ENCODE results near the gene OGDH.

OGDH gene

DNA sequence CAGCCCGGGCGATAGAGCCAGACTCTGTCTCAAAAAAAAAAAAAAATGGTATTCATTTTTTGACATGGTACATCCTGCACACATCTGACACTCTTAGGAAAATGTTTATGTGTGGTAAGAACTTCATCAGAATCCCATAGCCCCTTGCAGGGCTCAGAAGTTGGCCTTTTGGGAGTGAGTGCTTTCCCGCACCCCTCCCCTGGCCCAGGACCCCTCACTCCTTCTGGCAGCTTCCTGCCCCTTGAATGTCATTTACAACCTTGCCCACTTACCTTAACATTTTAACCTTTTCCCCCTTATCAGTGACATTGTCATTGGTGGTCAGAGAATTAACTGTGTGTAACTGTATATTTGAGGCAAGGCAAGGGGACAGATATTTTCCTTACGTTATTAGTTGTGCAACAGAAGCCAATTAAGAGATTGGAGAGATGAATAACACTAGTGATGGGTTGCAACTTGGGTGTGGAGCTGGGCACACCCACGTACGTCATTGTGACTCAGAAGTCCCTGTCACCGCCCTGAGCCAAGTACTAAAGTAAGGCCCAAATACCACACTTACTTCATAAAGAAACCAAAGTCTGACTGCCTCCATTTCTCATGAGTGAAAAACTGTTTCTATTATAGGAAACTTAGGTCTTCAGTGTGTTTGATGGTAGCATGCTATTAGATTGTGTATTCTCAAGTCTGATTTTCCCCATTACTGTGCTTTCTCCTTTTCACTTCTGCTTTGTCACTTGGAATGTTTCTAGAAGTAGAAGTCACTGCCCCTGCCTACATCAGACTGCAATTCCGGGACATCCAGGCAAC lies 31.6 kb downstream of the OGDH start:
- DNase-seq (ENCODE audit: low read depth in 2 of 2), result peak in 1 of 2 donors; percentile 49

GRCh38 chr7:44638611-44639557 lies 32.5 kb downstream of the OGDH start:
- DNase-seq (ENCODE audit: low read depth in 2 of 2), result peak; percentile 39 to 60

- DNase-seq (ENCODE audit: low read depth in 2 of 2), result no peak
Measured at GRCh38 chr7:44639671-44640321, 33.4 kb downstream of the OGDH start.

DNA sequence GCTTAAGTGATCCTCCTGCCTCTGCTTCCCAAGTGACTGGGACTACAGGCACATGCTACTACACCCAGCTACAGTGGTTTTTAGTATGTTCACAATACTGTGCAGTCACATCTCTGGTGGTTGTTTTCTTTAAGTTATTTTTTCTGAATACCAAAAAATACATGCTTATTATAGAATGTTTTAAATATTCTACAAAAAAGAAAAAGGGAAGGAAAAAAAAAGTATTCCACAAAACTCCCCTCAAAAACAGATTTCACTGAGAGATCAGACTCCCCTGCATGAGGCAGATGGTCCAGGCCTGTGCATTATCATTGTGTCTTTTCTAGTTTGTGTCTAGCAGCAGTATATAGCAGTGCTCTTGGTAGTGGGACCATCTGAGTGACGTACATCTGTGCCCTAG lies 36.8 kb downstream of the OGDH start:
- DNase-seq (ENCODE audit: low read depth in 2 of 2), result no peak

DNA sequence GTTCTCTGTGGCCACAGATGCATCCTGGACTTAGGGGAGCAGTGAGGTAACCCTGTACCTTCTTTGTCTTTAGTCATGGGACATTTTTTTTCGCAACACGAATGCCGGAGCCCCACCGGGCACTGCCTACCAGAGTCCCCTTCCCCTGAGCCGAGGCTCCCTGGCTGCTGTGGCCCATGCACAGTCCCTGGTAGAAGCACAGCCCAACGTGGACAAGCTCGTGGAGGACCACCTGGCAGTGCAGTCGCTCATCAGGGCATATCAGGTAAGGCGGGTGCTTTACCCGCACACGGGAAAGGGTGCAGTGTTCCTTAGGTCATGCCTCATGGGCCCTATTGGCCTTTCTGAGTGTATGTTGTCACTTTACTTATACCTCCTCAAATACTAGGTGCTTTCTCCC lies 38.8 kb downstream of the OGDH start:
- DNase-seq (ENCODE audit: low read depth in 2 of 2), result no peak

GRCh38 chr7:44645696-44646095 lies 39.3 kb downstream of the OGDH start:
- no peak for DNase-seq (ENCODE audit: low read depth in 2 of 2)

DNA sequence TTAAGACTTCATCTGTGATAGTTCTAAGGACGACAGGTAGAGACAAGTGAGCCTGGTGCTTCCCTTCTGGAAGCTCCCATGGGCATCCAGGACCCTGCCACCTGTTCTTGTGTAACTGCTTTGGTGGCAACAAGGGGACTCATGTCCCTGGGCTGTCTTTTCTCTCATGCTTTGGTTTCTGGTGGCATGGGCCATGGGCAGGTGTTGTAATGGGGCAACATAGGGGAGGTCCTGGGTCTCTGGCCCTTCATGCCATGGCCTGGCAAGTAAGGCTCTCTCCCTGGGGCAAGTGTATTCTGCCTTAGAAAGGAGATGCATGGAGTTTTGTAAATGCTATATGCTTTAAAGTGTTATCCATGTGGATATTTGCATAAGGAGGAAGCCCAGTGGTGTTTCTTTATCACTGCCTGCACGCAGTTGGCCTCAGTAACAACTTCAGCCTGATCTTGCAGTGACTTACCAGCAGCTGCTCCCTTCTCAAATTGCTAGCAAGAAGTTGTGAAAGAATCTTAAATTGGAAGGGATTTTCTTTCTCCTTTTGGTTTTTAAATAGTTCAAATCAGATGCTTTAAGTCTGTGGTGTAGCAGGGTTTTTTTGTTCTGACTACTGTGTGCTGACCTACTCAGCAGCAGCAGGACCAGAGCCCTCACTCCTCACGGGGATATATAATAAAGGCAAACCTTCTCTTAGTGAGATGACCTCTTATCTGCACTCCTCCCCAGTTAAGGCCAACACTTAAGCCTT lies 39.9 kb downstream of the OGDH start:
- no peak for DNase-seq (ENCODE audit: low read depth in 2 of 2)

- no peak for DNase-seq (ENCODE audit: low read depth in 2 of 2)
Measured at GRCh38 chr7:44646921-44647636, 40.7 kb downstream of the OGDH start.

DNA sequence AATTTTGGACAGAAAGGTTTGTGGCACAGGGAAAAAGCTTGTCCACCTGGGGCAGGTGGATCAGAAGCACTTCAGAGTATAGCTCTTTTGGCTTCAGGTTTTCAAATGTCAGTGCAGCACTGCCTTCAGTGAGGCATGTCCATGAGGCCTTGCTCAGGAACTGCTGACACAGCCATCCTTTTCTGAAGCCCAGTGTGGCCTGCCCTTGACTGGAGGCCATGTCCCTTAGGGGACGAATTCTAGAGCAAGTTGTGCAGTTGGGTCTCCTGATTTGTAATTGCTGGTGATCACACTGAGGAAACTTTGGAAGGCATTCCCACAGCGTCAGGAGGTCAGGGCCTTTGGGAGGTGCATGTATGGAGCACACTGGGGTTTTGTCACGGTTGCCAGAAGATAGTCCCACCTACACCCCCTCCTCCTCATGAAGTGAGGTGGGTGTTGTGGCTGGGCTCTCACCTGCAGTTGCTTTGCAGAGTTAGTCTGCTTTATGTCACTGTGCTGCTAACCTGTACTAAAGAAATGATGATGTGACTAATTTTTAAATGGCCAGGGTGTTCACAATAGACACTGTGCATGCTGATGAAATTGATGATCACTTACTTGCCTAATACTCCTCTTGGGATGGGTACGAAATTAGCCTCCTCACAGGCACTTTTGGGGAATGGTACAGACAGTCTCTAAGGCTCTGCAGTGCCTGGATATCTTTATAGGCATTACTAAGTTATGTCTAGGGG lies 41.7 kb downstream of the OGDH start:
- DNase-seq (ENCODE audit: low read depth in 2 of 2), result no peak

DNA sequence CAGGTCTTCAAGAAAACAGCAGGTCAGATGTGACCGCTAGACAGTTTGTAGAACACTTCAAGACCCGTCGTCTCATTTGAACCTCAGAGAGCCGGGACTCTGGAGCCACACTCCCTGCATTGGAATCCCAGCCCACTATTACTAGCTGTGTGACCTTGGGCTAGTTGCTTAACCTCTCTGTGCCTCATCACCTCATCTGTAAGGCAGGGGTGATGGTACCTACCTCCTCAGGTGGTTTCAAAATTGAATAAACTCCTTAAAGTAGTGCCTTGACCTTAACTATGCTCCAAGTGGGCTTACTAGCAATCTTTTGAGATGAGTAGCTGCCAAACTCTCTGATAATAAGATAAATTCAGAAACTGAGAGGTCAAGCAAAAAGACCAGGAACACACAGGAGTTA lies 43.8 kb downstream of the OGDH start:
- DNase-seq (ENCODE audit: low read depth in 2 of 2), result no peak

GRCh38 chr7:44650772-44651171 lies 44.3 kb downstream of the OGDH start:
- no peak for DNase-seq (ENCODE audit: low read depth in 2 of 2)

- DNase-seq (ENCODE audit: low read depth in 2 of 2), result no peak
Measured at GRCh38 chr7:44652535-44652934, 46.1 kb downstream of the OGDH start.

- DNase-seq (ENCODE audit: low read depth in 2 of 2), result no peak
Measured at GRCh38 chr7:44654255-44654796, 47.9 kb downstream of the OGDH start.

- no peak for DNase-seq (ENCODE audit: low read depth in 2 of 2)
Measured at GRCh38 chr7:44655341-44655740, 48.9 kb downstream of the OGDH start.

- no peak for DNase-seq (ENCODE audit: low read depth in 2 of 2)
Measured at GRCh38 chr7:44658979-44659378, 52.6 kb downstream of the OGDH start.

DNA sequence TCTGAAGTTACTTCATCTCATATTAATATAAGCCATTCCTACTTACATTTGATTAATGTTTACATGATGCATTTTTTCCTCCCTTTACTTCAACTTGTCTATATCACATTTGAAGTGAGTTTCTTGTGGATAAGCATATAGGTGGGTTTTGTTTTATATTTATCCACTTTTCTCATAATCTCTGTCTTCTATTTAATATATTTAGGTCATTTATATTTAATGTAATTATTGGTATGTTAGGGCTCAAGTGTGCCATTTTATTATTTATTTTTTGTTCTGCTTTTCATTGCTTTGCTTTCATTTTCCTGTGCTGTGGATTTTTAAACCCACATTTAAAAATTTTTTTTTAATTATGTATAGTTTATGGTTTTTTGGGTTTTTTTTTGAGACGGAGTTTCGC lies 54.8 kb downstream of the OGDH start:
- DNase-seq (ENCODE audit: low read depth in 2 of 2), result no peak

- DNase-seq (ENCODE audit: low read depth in 2 of 2), result no peak
Measured at GRCh38 chr7:44664780-44665461, 58.5 kb downstream of the OGDH start.

- no peak for DNase-seq (ENCODE audit: low read depth in 2 of 2)
Measured at GRCh38 chr7:44665531-44666213, 59.2 kb downstream of the OGDH start.

- DNase-seq (ENCODE audit: low read depth in 2 of 2), result no peak
Measured at GRCh38 chr7:44666566-44666965, 60.1 kb downstream of the OGDH start.

Measured in stimulated activated CD4-positive, alpha-beta T cell treated with anti-CD3 and anti-CD28 coated beads, Interleukin-1b, Interleukin-23, amount 100 ng/mL, for 1 hour (primary cell).